ENCODE measurements around the gene ANO7. TPM values are rescaled to one million over a fixed set of nuclear protein-coding genes. Genes with fewer than 3 reads are reported as not detected.

The ANO7 gene
- total and polyA plus RNA-seq, 2 donors (not counting 1 experiment from before 2014, with no cell fraction given) = 0.64 to 1.8 TPM

GRCh38 chr2:241183221-241183620, 5.3 kb upstream of the ANO7 start:
- intact Hi-C loops (cut with micrococcal nuclease) = no loop called here
- H3K9me3 ChIP-seq (ENCODE audit: control extremely low read depth in 1 of 3, control insufficient read depth in 2 of 3, insufficient read depth in 1 of 3, low read length in 2 of 3) = no peaks in the 10 kb centered on the region
- no peaks in the 10 kb centered on the region for H3K9me3 Mint-ChIP-seq (ENCODE audit: insufficient read depth)

DNA sequence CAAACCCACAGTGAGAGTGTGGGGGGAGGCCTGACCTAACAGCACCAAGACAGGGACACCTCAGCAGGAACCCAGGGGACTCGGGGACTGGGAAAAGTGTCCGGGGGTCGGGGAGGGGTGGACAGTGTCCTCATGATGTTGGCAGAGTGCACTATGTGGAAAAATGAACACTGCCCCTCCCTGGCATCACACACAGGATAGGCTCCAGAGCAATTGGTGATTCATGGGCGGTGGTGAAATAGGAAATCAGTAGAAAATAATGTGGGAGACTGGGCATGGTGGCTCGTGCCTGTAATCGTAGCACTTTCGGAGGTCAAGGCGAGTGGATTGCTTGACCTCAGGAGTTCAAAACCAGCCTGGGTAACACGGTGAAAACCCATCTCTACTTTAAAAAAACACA, 3.6 kb upstream of the ANO7 start:
- no peaks in the 10 kb centered on the region for H3K79me2 ChIP-seq (ENCODE audit: control insufficient read depth, insufficient read depth, low read length)
- H3K27ac Mint-ChIP-seq = no peak overlapping the region
- no peaks in the 10 kb centered on the region for H3K27me3 Mint-ChIP-seq
- peaks cover 7% of the 10 kb centered on the region for H3K4me1 Mint-ChIP-seq
- no peaks in the 10 kb centered on the region for H3K9me3 ChIP-seq (ENCODE audit: control extremely low read depth in 1 of 3, control insufficient read depth in 2 of 3, insufficient read depth in 1 of 3, low read length in 2 of 3)
- 83% methylated on average over 6 of the region's 9 CpGs for WGBS (ENCODE audit: insufficient coverage)
- POLR2A ChIA-PET = no interaction called here
- ATAC-seq (ENCODE audit: low read depth) (no peak), DNase-seq (no peak)
- no peaks in the 10 kb centered on the region for H3K27me3 ChIP-seq (replicated peaks in 1 of 4; ENCODE audit: control extremely low read depth in 1 of 4, control insufficient read depth in 3 of 4, insufficient read depth in 4 of 4, low read length in 3 of 4)
- H3K4me3 Mint-ChIP-seq = no peak overlapping the region
- intact Hi-C loops (cut with micrococcal nuclease) = no loop called here
- H3K4me1 ChIP-seq (ENCODE audit: control insufficient read depth in 2 of 2, insufficient read depth in 2 of 2, low read length in 2 of 2) = peaks cover 0 to 12% of the 10 kb centered on the region in 2 donors
- no peak overlapping the region for H3K27ac ChIP-seq (ENCODE audit: low read length in 2 of 2)
- CTCF ChIA-PET = no interaction called here
- H3K36me3 ChIP-seq (replicated peaks in 1 of 2; ENCODE audit: control extremely low read depth in 1 of 2, control insufficient read depth in 1 of 2, extremely low read depth in 1 of 2, insufficient read depth in 2 of 2, low read length in 1 of 2) = peaks cover 0 to 5% of the 10 kb centered on the region in 2 experiments
- no peaks in the 10 kb centered on the region for H3K9me3 Mint-ChIP-seq (ENCODE audit: insufficient read depth)
- TF ChIP-seq CTCF (IDR thresholded peaks at IDR 0.05) (no peak), EZH2 (IDR thresholded peaks at IDR 0.05; ENCODE audit: borderline replicate concordance, insufficient read depth, low read depth, low read length, poor library complexity, severe bottlenecking) (no peak)
- no peak overlapping the region for H3K4me3 ChIP-seq (ENCODE audit: control extremely low read depth in 1 of 5, extremely low read depth in 1 of 5, insufficient read depth in 1 of 5, low read depth in 2 of 5, low read length in 4 of 5)
- no peaks in the 10 kb centered on the region for H4K20me1 ChIP-seq (ENCODE audit: control insufficient read depth, insufficient read depth, low read length, poor library complexity, severe bottlenecking)
- no peak overlapping the region for H3K9ac ChIP-seq (ENCODE audit: low read length)
- no peak overlapping the region for H3K4me2 ChIP-seq (replicated peaks; ENCODE audit: low read depth, low read length, poor library complexity, severe bottlenecking)
- no peak overlapping the region for H2AFZ ChIP-seq (ENCODE audit: insufficient read depth, low read depth, low read length, poor library complexity, severe bottlenecking)

More at GRCh38 chr2:241183221-241183620, 5.3 kb upstream of the ANO7 start:
- no peaks in the 10 kb centered on the region for H4K20me1 ChIP-seq (ENCODE audit: control insufficient read depth, insufficient read depth, low read length, poor library complexity, severe bottlenecking)
- ATAC-seq (ENCODE audit: low read depth) (no peak), DNase-seq (no peak)
- peaks cover 3% of the 10 kb centered on the region for H3K4me1 Mint-ChIP-seq
- H3K36me3 ChIP-seq (replicated peaks in 1 of 2; ENCODE audit: control extremely low read depth in 1 of 2, control insufficient read depth in 1 of 2, extremely low read depth in 1 of 2, insufficient read depth in 2 of 2, low read length in 1 of 2) = peaks cover 0 to 15% of the 10 kb centered on the region in 2 experiments
- H3K27ac ChIP-seq (ENCODE audit: low read length in 2 of 2) = no peak overlapping the region
- no peak overlapping the region for H3K27ac Mint-ChIP-seq
- H3K79me2 ChIP-seq (ENCODE audit: control insufficient read depth, insufficient read depth, low read length) = no peaks in the 10 kb centered on the region
- CTCF ChIA-PET = interaction anchor here (0.6 kb wide), 1 partner anchor 734 kb away, joined by 3 read pairs; no protein-coding TSS in a partner anchor
- TF ChIP-seq CTCF (IDR thresholded peaks at IDR 0.05) (no peak), EZH2 (IDR thresholded peaks at IDR 0.05; ENCODE audit: borderline replicate concordance, insufficient read depth, low read depth, low read length, poor library complexity, severe bottlenecking) (no peak)
- 100% methylated on average over 2 of the region's 9 CpGs for WGBS (ENCODE audit: insufficient coverage)
- no peak overlapping the region for H3K4me3 ChIP-seq (ENCODE audit: control extremely low read depth in 1 of 5, extremely low read depth in 1 of 5, insufficient read depth in 1 of 5, low read depth in 2 of 5, low read length in 4 of 5)
- H3K9ac ChIP-seq (ENCODE audit: low read length) = no peak overlapping the region
- H3K27me3 Mint-ChIP-seq = no peaks in the 10 kb centered on the region
- POLR2A ChIA-PET = no interaction called here
- H2AFZ ChIP-seq (ENCODE audit: insufficient read depth, low read depth, low read length, poor library complexity, severe bottlenecking) = no peak overlapping the region
- no peak overlapping the region for H3K4me2 ChIP-seq (replicated peaks; ENCODE audit: low read depth, low read length, poor library complexity, severe bottlenecking)
- H3K4me3 Mint-ChIP-seq = no peak overlapping the region
- no peaks in the 10 kb centered on the region for H3K27me3 ChIP-seq (replicated peaks in 1 of 4; ENCODE audit: control extremely low read depth in 1 of 4, control insufficient read depth in 3 of 4, insufficient read depth in 4 of 4, low read length in 3 of 4)
- peaks cover 0 to 4% of the 10 kb centered on the region in 2 donors for H3K4me1 ChIP-seq (ENCODE audit: control insufficient read depth in 2 of 2, insufficient read depth in 2 of 2, low read length in 2 of 2)

All from B cell (primary cell).